ENCODE data around the gene FANCC.

- TF ChIP-seq CTCF (IDR thresholded peaks at IDR 0.05) (no peak), POLR2A (IDR thresholded peaks at IDR 0.05) (no peak)
Observed at GRCh38 chr9:95132366-95133324, 184.9 kb downstream of the FANCC start.
